Stimulated activated CD4-positive, alpha-beta T cell treated with anti-CD3 and anti-CD28 coated beads, Interleukin-4, amount 100 ng/mL, for 4 hours (primary cell): ENCODE measurements around the gene TNS3.

Experiments used
- DNase-seq, 2 experiments: peaks; one replicate each; pipeline ENCODE4 v3.0.0-alpha.2; 2020

The TNS3 gene

DNA sequence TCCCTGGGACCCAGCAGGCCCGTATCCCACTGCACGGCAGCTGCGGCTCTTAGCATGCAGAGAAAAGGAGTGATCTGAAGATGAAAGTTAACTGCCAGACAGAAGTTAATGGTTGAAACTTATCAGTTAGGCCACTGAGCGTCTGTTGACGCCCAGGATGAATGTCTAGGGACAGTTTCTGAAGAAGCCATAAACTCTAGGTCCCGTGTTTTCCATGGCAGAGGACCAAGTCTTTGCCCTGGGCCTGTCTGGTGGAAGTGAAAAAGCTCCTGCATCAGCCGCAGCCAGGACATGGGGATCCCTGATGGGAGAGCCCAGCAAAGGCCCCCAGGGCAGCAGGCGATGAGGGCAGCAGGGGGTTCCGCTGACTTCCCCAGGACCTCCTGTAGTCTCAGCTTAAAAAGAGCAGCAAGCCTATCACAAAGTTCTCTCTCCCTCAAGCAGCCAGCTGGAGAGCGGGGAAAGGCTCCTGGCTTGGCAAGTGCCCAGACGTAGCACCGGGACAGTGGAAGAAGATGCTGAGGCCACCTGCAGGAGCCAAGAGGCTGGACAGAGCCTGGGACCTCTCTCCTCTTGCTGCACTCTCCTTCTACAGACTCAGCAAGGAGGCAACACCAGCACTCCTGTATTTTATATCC, 79.6 kb downstream of the TNS3 start:
- DNase-seq: no peak

- no peak for DNase-seq
Observed at GRCh38 chr7:47501406-47501805, 80.5 kb downstream of the TNS3 start.

GRCh38 chr7:47500103-47500563, 81.8 kb downstream of the TNS3 start:
- DNase-seq: no peak

DNA sequence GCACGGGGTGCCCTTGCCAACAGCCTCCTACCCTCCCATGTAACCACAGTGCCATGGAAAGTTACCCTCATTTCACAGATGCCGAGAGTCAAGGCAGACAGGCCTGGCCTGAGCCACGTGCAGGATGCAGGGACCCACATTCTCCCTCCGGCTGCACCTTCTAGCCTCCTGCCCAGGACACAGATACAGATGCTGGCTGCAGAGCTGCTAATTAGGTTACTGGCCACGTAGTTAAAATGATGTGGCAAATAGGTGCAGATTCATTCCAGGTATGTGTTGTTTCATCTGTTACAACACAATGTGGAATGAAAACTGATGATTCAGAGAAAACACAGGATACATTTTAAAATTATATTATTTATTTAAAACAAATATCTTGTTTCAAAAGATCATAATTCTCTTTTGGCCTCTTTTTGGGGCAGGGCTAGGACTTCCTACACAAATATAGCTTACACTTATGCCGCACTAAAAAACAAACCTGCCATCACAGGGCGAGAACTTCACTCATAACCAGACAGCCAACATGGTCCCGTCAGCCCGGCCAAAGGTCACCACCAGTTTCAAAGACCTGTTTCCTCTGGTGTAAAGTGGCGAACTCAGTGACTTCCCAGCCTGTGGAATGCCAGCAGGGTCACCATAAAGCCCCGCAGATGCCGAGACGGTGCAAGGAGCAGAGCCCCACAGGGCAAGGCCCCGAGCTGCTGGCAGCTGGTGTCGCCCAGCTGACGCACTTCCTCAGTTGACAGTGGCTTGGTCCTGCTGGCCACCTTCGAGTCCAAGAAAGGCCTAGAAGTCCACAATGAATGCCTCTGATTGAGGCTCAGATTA, 83.5 kb downstream of the TNS3 start:
- no peak for DNase-seq

DNA sequence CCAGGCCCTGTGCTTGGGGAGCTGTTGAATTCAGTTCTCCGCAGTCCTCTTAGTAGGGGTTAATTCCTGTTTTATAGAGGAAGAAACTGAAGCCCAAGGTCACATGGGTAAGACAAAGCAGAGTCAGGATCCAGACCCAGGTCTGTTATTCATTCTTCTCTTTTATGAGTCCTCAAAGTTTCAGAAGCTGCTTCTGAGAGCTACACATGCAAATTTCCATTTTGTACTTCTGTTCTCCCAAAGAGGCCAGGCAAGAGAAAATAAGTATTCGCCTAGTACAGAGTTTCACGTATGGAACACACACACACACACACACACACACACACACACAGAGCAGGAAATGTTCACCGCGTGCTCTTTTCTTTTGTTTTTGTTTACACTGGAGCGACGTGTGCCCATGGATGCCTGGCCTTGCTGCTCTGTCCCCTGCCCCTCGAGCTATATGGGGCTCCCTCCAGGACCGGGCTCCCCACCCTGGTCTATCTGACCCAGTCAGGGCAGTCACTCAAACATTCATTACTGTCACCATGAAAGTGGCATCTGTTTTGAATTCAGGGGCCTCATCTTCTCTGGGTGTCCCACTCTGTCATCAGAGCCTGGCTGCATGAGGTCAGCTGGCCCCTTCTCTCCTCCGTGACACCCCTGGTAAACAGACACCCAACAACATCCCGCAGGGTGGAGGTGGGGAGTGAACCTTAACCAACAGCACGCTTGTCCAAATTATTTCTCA, 84.4 kb downstream of the TNS3 start:
- no peak for DNase-seq

DNA sequence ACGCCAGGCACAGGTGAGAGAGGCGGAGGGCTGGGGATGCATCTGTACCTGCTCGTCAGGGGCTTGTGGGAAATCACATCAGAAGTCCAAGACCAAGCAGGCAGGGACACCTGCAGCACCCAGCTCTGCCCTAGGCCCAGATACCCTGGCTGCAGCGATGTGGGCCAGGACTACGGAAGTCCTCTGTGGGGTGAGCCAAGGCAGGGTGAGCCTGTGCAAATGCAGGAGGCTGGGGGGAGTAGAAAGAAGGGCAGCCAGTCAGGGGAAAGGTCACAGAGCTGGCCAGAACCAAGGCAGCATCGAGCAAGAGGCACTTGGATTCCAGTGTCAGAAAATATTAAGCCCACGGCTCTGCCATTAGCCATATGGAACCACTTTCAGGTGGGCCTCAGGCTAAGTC, 85.2 kb downstream of the TNS3 start:
- no peak for DNase-seq

DNA sequence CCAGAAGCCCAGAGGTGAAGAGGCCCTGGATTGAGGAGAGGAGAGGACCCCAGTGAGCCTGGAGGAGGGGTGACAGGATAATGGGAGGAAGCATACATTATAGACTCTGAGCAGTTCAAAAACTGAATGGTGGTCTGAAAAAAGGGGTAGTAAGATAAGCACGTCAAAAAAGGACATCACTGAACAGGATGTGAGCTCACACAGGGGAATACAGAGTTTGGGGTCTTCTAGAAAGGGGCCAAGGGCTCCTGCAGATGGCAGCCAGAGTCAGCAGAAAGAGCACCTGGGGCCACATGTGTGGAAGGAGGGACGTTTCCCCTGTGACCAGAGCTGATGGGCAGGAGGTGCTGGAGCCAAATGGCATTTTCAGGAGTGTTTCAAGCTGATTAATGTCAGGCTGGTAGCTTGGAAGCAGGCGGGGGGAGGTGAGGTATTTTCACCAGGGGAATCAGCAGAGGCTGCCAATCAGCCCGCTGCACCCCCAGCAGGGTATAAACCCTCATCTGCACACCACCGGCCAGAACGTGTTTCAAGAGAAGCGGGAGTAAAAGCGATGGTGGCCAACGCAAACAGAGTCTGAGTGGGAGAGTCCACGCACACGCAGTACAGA, 85.8 kb downstream of the TNS3 start:
- DNase-seq: no peak

DNA sequence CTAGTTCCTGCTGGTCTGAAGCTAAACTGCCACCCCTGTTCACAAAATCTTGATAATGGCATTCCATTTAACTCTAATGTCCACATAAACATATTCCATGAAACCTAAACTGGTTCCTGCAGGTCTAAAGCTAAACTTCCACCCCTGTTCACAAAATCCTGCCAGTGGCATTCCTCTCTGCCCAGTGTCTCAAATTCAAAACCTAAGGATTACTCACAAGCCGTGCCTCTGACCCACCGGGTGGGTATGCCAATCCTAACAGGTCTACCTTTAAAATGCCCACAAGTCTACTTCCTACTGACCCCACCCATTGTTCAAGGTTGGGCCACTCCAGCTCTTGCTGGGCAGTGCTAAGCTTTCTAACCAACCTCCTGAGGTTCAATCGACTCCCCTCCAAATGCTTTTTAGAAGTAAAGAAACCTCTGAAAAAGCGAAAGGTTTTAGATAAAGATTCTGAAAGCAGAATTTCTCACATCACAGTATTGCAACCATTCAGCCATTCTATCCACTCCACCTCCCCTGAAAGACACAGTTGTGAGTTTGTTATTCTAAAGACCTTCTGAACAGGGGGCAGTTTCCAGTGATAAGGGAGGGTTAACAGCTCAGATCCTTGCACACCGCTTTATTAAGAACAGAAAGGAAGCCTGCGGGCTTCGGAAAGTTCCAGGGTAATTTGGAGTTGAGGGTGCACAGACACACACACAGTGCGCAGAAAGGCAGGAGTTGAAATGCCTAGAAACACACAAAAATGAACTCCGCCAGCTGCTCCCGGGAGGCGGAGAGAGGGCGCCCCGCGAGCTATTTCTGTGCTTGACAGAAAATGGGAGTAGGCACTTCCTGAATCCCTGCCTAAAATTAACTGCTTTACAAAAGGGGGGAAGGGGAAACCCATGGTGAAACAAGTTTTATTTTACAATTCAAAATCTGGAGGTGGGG, 87.7 kb downstream of the TNS3 start:
- DNase-seq: no peak

GRCh38 chr7:47492716-47493325, 89.1 kb downstream of the TNS3 start:
- no peak for DNase-seq

DNA sequence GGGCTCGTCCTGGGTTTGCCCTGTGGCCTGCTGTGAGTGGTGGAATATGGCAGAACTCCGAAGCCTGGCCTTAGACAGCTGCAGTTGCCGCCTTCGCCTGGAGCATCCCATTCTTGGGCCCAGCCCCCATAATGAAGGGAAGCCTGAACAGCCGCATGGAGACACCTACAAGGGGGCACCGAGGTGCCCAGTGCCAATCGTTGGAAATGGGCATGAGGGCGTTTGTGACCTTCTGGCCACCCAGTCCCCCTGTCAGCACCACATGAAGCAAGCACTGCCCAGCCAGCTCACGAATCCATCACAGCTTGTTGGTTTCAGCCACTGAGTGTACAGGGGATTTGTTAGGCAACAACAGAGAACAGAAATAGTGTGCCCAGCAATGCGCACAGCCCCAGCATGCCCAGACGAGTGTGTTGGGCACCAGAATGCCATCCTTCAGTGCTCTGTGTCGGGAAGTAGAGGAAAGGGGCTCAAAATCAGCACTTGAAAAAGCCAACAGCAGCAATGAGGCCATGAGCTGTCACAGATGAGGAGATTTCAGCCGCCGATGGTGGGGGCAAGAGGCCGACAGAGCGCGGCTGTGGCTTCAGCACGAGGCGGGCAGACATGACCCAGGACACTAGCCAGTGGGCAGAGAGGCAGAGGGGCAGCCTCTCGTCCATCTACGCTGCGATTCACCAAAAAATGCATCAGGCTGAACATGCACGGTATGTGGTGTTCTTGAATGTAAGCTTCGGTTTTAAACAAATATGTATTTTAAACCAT, 91.2 kb downstream of the TNS3 start:
- DNase-seq: no peak

- DNase-seq: no peak
Observed at GRCh38 chr7:47489624-47490023, 92.3 kb downstream of the TNS3 start.

DNA sequence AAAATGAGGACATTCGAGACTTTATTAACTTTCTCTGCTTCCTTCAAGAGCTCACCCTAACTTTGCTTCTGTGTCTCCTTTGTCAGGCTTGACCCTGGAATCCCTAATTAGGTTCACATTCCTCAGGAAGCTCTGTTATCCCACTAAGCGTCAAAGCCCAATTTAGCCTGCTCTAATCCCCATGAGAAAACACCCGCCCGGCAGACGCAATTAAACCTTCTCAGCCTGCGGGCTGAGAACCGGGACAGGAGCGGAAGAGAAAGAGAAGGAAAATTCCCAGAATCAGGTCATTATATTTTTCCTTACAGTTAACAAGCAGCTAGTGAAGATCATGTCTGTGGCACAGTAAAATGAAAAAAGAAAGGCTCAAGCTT, 93.0 kb downstream of the TNS3 start:
- DNase-seq: no peak

- DNase-seq: no peak
Observed at GRCh38 chr7:47488201-47488968, 93.5 kb downstream of the TNS3 start.

DNA sequence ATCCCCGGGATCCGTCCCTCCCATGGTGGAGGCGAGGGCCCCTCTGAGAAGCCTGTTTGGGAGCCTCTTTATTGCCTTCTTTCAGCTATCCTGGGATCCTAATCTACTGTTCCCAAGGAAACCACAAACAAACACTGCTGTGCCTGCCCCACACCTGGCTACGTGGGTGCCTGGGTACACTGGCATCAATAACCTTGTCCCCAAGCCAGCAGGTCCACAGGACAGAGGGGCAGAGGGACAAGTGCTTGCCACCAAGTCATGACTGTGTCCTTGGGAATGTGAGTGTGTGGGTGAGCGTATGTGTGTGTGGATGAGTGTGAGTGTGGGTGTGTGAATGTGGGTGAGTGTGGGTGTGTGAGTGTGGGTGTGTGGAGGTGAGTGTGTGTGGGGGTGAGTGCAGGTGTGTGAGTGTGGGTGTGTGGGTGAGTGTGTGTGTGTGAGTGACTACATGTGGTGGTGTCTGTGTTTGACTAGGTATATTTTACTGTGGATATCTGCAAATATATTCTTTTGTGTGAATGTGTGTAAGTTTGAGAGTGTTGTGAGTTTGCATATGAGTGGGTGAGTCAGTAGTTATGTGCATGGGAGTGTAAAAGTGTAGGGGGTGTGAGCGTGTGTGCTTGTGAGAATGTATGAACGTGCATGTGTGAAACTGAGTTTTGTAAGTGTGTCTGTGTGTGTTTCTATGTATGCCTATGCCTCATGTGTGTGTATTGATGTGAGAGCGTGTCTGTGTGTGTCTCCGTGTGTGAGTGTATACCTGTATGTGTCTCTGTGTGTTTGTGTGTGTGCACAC, 96.1 kb downstream of the TNS3 start:
- no peak for DNase-seq

DNA sequence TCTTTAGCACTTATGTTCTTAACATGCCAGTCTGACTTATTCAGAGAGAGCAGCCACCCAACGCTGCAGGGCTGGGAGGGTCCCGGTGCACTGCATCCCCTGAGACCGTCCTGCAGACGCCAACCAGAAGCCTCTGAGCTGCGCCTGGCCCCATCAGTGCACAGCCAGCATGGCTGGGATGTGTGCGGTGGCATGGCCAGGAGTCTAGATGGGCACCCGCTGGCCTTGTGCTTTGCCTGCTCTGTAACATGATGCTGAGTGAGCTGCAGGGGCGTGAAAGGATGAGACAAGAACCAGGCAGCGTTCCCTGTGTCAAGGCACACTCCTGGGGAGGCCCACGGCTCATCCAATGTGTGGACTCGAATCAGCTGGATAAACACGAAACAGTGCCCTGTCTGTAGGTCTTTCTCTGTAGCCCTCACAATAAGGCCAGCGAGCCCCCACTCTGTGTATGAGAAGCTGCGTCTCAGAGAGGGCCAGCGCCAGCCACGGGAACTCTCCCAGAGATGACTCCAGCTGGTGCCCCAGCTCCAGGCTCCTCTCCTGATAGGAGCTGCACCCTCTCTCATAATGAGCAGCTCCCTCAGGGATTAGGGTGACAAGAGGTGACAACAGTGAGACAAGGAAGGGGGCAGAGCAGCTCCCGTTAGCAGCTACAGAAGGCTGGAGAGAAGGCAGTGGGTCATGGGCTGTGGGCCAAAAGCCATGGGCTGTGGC, 96.8 kb downstream of the TNS3 start:
- DNase-seq: no peak

DNA sequence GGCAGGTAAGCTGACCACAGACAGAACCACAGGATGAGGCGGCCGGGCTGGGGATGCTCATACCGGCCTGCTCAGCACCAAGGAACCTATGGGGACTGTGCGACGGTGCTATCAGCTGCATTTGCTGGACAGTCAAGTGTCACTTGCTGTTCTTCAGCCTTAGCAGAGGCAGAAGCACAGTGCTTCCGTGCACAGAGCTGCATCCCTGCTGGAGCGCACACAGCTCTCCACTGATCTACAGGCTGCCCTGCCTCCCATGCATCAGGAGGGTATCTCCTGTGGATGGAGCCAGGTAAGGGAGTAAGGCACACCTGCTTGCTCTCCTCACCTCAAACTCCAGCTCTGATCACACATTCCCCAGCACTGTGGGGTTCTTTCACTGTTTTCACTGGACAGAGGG, 97.5 kb downstream of the TNS3 start:
- DNase-seq: no peak

- DNase-seq: no peak
Observed at GRCh38 chr7:47483604-47484273, 98.2 kb downstream of the TNS3 start.
